ENCODE measurements around the gene TAOK2.
"Not testable (repeated sequence)": the region's sequence is repeated elsewhere in the genome, so short reads cannot be mapped to it uniquely, and the experiment has no call there.

- TF ChIP-seq CTCF (IDR thresholded peaks at IDR 0.05; ENCODE audit: poor library complexity); EZH2 (IDR thresholded peaks at IDR 0.05; ENCODE audit: borderline replicate concordance): not testable (repeated sequence)
Measured at GRCh38 chr16:29959821-29960220, 13.8 kb upstream of the TAOK2 start.
